ENCODE measurements around the gene PDK2.
A peak's percentile ranks its signal among the peaks of the same experiment; 100 is the strongest.

PDK2 gene

GRCh38 chr17:50155115-50155819 lies 60.1 kb downstream of the PDK2 start:
- Histone ChIP-seq H3K36me3 (ENCODE audit: low read length) (no peaks in the 10 kb centered on the region), H2AFZ (ENCODE audit: low read depth, low read length, severe bottlenecking) (no peak overlapping the region), H3K4me2 (ENCODE audit: low read depth, low read length, poor library complexity, severe bottlenecking) (no peak overlapping the region), H3K27ac (ENCODE audit: low read depth, low read length) (no peak overlapping the region), H3F3A (ENCODE audit: insufficient read depth) (peaks cover 9% of the 10 kb centered on the region; the same call in 1 of the 2 replicates), H3K9me2 (replicated peaks; ENCODE audit: insufficient read depth, low read length) (no peaks in the 10 kb centered on the region), H4K20me1 (ENCODE audit: low read depth, low read length) (no peaks in the 10 kb centered on the region), H3K4me3 (ENCODE audit: insufficient read depth, low read length, poor library complexity, severe bottlenecking) (no peak overlapping the region), H3K27me3 (ENCODE audit: low read length) (no peaks in the 10 kb centered on the region), H3K9me3 (ENCODE audit: insufficient read depth, low read length) (no peaks in the 10 kb centered on the region), H3K9ac (ENCODE audit: low read length) (no peak overlapping the region), H3K79me2 (ENCODE audit: insufficient read depth, low read length) (peaks cover 5% of the 10 kb centered on the region; the same call in 1 of the 2 replicates)
- no peak for TF ChIP-seq EZH2phosphoT487 (conservative IDR thresholded peaks at IDR 0.05; ENCODE audit: low read length)
- TF ChIP-seq, protein P1, sequence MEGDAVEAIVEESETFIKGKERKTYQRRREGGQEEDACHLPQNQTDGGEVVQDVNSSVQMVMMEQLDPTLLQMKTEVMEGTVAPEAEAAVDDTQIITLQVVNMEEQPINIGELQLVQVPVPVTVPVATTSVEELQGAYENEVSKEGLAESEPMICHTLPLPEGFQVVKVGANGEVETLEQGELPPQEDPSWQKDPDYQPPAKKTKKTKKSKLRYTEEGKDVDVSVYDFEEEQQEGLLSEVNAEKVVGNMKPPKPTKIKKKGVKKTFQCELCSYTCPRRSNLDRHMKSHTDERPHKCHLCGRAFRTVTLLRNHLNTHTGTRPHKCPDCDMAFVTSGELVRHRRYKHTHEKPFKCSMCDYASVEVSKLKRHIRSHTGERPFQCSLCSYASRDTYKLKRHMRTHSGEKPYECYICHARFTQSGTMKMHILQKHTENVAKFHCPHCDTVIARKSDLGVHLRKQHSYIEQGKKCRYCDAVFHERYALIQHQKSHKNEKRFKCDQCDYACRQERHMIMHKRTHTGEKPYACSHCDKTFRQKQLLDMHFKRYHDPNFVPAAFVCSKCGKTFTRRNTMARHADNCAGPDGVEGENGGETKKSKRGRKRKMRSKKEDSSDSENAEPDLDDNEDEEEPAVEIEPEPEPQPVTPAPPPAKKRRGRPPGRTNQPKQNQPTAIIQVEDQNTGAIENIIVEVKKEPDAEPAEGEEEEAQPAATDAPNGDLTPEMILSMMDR (IDR thresholded peaks at IDR 0.05; ENCODE audit: insufficient read depth, low read length, poor library complexity, severe bottlenecking), result no peak

- Histone ChIP-seq H3K79me2 (ENCODE audit: insufficient read depth, low read length) (no peaks in the 10 kb centered on the region), H3K4me2 (ENCODE audit: low read depth, low read length, poor library complexity, severe bottlenecking) (no peak overlapping the region), H3K4me3 (ENCODE audit: insufficient read depth, low read length, poor library complexity, severe bottlenecking) (no peak overlapping the region), H2AFZ (ENCODE audit: low read depth, low read length, severe bottlenecking) (no peak overlapping the region), H3K9me3 (ENCODE audit: insufficient read depth, low read length) (no peaks in the 10 kb centered on the region), H3K9ac (ENCODE audit: low read length) (no peak overlapping the region), H3K27ac (ENCODE audit: low read depth, low read length) (no peak overlapping the region), H3K9me2 (replicated peaks; ENCODE audit: insufficient read depth, low read length) (no peaks in the 10 kb centered on the region), H4K20me1 (ENCODE audit: low read depth, low read length) (no peaks in the 10 kb centered on the region), H3K36me3 (ENCODE audit: low read length) (no peaks in the 10 kb centered on the region), H3F3A (ENCODE audit: insufficient read depth) (no peaks in the 10 kb centered on the region; the same call in 1 of the 2 replicates), H3K27me3 (ENCODE audit: low read length) (no peaks in the 10 kb centered on the region)
- TF ChIP-seq, protein P1 (IDR thresholded peaks at IDR 0.05; ENCODE audit: insufficient read depth, low read length, poor library complexity, severe bottlenecking), result no peak
- TF ChIP-seq EZH2phosphoT487 (conservative IDR thresholded peaks at IDR 0.05; ENCODE audit: low read length), result no peak
These were observed 62.7 kb downstream of the PDK2 start for GRCh38 chr17:50157891-50158290.

- peak overlapping the region; percentile 47 for H3K4me3 ChIP-seq (ENCODE audit: insufficient read depth, low read length, poor library complexity, severe bottlenecking)
- peak overlapping the region; percentile 86 for H2AFZ ChIP-seq (ENCODE audit: low read depth, low read length, severe bottlenecking)
- H3K79me2 ChIP-seq (ENCODE audit: insufficient read depth, low read length), result no peaks in the 10 kb centered on the region
- H3K9me2 ChIP-seq (replicated peaks; ENCODE audit: insufficient read depth, low read length), result no peaks in the 10 kb centered on the region
- H3K4me2 ChIP-seq (ENCODE audit: low read depth, low read length, poor library complexity, severe bottlenecking), result peak overlapping the region; percentile 66
- peak overlapping the region; percentile 57 for H3K9ac ChIP-seq (ENCODE audit: low read length)
- no peaks in the 10 kb centered on the region for H3K36me3 ChIP-seq (ENCODE audit: low read length)
- H3F3A ChIP-seq (ENCODE audit: insufficient read depth), result no peaks in the 10 kb centered on the region
- no peak overlapping the region for H3K27ac ChIP-seq (ENCODE audit: low read depth, low read length)
- TF ChIP-seq, protein P1 (IDR thresholded peaks at IDR 0.05; ENCODE audit: insufficient read depth, low read length, poor library complexity, severe bottlenecking), result peak; percentile 84
- TF ChIP-seq EZH2phosphoT487 (conservative IDR thresholded peaks at IDR 0.05; ENCODE audit: low read length), result no peak
- no peaks in the 10 kb centered on the region for H3K9me3 ChIP-seq (ENCODE audit: insufficient read depth, low read length)
- H3K27me3 ChIP-seq (ENCODE audit: low read length), result no peaks in the 10 kb centered on the region
- no peaks in the 10 kb centered on the region for H4K20me1 ChIP-seq (ENCODE audit: low read depth, low read length)
These were observed 66.1 kb downstream of the PDK2 start for GRCh38 chr17:50161023-50161910.
